ENCODE results near the gene BCAS3.

BCAS3 gene

GRCh38 chr17:61155590-61156237 lies 478.1 kb downstream of the BCAS3 start:
- DNase-seq (ENCODE audit: low spot score), result no peak

GRCh38 chr17:61157246-61157886 lies 479.7 kb downstream of the BCAS3 start:
- DNase-seq (ENCODE audit: low spot score), result peak; percentile 90

- no peak for DNase-seq (ENCODE audit: low spot score)
Observed at GRCh38 chr17:61158376-61158775, 480.7 kb downstream of the BCAS3 start.

- DNase-seq (ENCODE audit: low spot score), result no peak
Observed at GRCh38 chr17:61159221-61159814, 481.7 kb downstream of the BCAS3 start.

GRCh38 chr17:61160204-61160603 lies 482.6 kb downstream of the BCAS3 start:
- no peak for DNase-seq (ENCODE audit: low spot score)

- peak; percentile 26 for DNase-seq (ENCODE audit: low spot score)
Observed at GRCh38 chr17:61160789-61161445, 483.3 kb downstream of the BCAS3 start.

- no peak for DNase-seq (ENCODE audit: low spot score)
Observed at GRCh38 chr17:61161615-61162134, 484.0 kb downstream of the BCAS3 start.

GRCh38 chr17:61164517-61164916 lies 486.9 kb downstream of the BCAS3 start:
- DNase-seq (ENCODE audit: low spot score), result no peak

GRCh38 chr17:61167075-61167474 lies 489.4 kb downstream of the BCAS3 start:
- no peak for DNase-seq (ENCODE audit: low spot score)

- DNase-seq (ENCODE audit: low spot score), result no peak
Observed at GRCh38 chr17:61168506-61168905, 490.9 kb downstream of the BCAS3 start.

- no peak for DNase-seq (ENCODE audit: low spot score)
Observed at GRCh38 chr17:61174310-61174709, 496.7 kb downstream of the BCAS3 start.

- DNase-seq (ENCODE audit: low spot score), result no peak
Observed at GRCh38 chr17:61175298-61176142, 497.9 kb downstream of the BCAS3 start.

GRCh38 chr17:61177351-61177750 lies 499.7 kb downstream of the BCAS3 start:
- DNase-seq (ENCODE audit: low spot score), result no peak

GRCh38 chr17:61178284-61178683 lies 500.6 kb downstream of the BCAS3 start:
- no peak for DNase-seq (ENCODE audit: low spot score)

- peak; percentile 66 for DNase-seq (ENCODE audit: low spot score)
Observed at GRCh38 chr17:61179380-61179806, 501.7 kb downstream of the BCAS3 start.

- DNase-seq (ENCODE audit: low spot score), result no peak
Observed at GRCh38 chr17:61183793-61184192, 506.1 kb downstream of the BCAS3 start.

- DNase-seq (ENCODE audit: low spot score), result no peak
Observed at GRCh38 chr17:61185385-61185784, 507.7 kb downstream of the BCAS3 start.

GRCh38 chr17:61187038-61187437 lies 509.4 kb downstream of the BCAS3 start:
- no peak for DNase-seq (ENCODE audit: low spot score)

- DNase-seq (ENCODE audit: low spot score), result no peak
Observed at GRCh38 chr17:61188081-61188480, 510.4 kb downstream of the BCAS3 start.

GRCh38 chr17:61189968-61190367 lies 512.3 kb downstream of the BCAS3 start:
- DNase-seq (ENCODE audit: low spot score), result no peak

- no peak for DNase-seq (ENCODE audit: low spot score)
Observed at GRCh38 chr17:61196302-61196704, 518.7 kb downstream of the BCAS3 start.

GRCh38 chr17:61196799-61197198 lies 519.1 kb downstream of the BCAS3 start:
- DNase-seq (ENCODE audit: low spot score), result no peak

Data from COLO829 (cell line).